22Rv1 (cell line): ENCODE data around the gene HUS1.

ENCODE experiments used
- H3K27ac ChIP-seq: fragments of 450-650 bp; 2 replicates; pipeline ENCODE4 v1.5.1; 2017
- CTCF ChIP-seq: fragments of 450-650 bp; IDR thresholded peaks from 2 replicates; pipeline ENCODE4 v1.5.1; 2017; ENCODE audit warnings: mild to moderate bottlenecking
- ZFX ChIP-seq: fragments of 450-650 bp; IDR thresholded peaks from 2 replicates; pipeline ENCODE4 v1.6.1; 2017; ENCODE audit warnings: antibody characterized with exemption, borderline replicate concordance

HUS1 gene

GRCh38 chr7:47937065-47937687, 42.2 kb downstream of the HUS1 start:
- TF ChIP-seq CTCF (no peak), ZFX (no peak)
- no peak overlapping the region for H3K27ac ChIP-seq

- no peak overlapping the region for H3K27ac ChIP-seq
- TF ChIP-seq CTCF (no peak), ZFX (no peak)
Measured at GRCh38 chr7:47936323-47936722, 43.1 kb downstream of the HUS1 start.

GRCh38 chr7:47935336-47935735, 44.1 kb downstream of the HUS1 start:
- H3K27ac ChIP-seq = no peak overlapping the region
- TF ChIP-seq ZFX (no peak), CTCF (no peak)

- H3K27ac ChIP-seq = no peak overlapping the region
- no peak for TF ChIP-seq ZFX
- no peak for TF ChIP-seq CTCF
Measured at GRCh38 chr7:47934831-47935230, 44.6 kb downstream of the HUS1 start.

- H3K27ac ChIP-seq = no peak overlapping the region
- TF ChIP-seq ZFX (no peak), CTCF (no peak)
Measured at GRCh38 chr7:47933215-47933614, 46.2 kb downstream of the HUS1 start.

GRCh38 chr7:47932466-47933037, 46.9 kb downstream of the HUS1 start:
- H3K27ac ChIP-seq = no peak overlapping the region
- no peak for TF ChIP-seq CTCF
- TF ChIP-seq ZFX = no peak

- TF ChIP-seq CTCF (no peak), ZFX (no peak)
- no peak overlapping the region for H3K27ac ChIP-seq
Measured at GRCh38 chr7:47932016-47932415, 47.4 kb downstream of the HUS1 start.
